HG02970 (cell line): ENCODE measurements around the gene MBD3L2.
"Not testable (repeated sequence)": the region's sequence is repeated elsewhere in the genome, so short reads cannot be mapped to it uniquely, and the experiment has no call there.

Experiments used
- ATAC-seq: cut with Tn5 transposase; IDR thresholded peaks from one replicate; pipeline ENCODE4 v1.9.1; 2021; ENCODE audit warnings: mild to moderate bottlenecking, moderate library complexity, moderate number of reproducible peaks; ENCODE audit not compliant: unreplicated experiment, low FRiP score

The MBD3L2 gene

DNA sequence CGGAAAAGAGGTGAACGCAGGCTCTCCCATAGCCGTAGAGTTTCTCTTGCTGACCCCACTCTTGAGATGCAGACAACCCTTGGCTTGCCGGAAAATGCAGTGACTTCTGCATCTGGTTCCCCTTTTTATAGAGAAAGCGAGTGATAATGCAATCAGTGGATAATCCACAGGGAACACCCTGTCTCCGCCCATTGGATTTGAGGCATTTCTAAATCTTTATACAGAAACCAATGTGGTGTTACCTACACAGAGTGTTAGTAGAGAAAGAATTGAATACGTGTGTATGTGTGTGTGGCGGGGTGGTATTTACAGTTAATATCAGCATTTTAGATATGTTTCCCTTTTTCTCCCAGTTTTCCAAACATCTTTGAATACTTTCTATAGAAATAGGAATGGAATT lies 9.5 kb downstream of the MBD3L2 start, which contains the start of gene MBD3L3:
TSS of gene MBD3L3 (minus strand) at position 101 of the 400 bp plus-strand sequence. CDS start at position 30, 71 bp downstream.
- ATAC-seq, result not testable (repeated sequence)

DNA sequence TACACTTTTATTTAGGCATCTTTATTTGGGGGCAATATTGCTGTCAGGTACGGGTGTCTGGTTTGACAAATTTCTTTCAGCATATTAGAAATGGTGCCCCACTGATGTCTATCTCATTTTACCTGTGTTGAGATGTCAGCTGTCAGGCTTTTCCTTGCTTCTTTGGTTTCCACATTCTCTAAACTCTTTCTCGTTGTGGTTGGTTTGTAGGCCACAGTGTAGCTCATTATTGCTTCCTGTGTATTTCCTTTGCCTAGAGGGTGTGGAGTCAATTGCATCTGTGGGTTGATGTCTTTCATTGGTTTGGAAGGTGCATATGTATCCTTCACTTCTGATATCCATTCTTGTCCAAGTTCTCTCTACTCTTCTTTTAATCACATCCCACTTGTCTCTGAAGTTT lies 10.9 kb downstream of the MBD3L2 start:
- not testable (repeated sequence) for ATAC-seq

DNA sequence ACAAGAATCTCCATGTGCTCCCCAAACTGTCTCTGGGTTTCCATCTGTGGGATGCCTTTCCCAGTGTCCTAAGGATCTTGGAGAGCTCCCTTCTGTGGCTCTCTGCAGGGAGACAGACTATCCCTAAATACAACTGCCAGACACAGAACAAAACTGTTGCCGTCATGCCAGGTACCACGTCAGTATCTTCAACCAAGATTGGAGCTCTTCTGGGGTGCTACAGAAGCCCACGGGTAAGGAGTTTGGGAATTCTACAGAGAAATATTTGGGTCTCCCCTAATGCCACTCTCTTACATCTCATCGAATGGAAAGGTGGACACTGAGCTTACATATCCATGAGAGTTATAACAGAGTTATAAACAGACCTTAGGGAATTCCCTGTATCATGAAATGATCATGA lies 14.2 kb downstream of the MBD3L2 start:
- no peak for ATAC-seq

DNA sequence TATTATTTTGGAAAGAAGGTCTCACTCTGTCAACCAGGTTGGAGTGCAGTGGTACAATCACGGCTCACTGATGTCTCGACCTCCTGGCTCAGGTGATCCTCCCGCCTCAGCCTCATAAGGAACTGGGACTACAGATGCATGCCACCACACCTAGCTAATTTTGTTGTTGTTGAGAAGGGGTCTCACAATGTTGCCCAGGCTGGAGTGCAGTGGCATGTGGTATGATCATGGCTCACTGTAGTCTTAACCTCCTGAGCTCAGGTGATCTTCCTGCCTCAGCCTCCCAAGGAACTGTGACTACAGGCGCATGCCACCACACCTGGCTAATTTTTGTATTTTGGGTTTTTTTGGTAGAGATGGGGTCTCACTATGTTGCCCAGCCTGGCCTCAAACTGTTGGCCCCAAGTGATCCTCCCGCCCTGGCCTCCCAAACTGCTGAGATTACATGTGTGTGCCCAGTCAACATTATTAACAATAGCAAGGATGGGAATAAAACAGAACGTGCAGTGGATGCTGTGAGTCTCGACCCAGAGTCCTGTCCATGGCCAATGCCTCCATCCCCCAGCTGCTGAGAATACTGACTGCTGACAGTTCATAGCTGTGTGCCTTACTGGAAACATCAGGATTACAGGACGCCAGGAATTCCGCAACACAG lies 14.8 kb downstream of the MBD3L2 start:
- no peak for ATAC-seq

DNA sequence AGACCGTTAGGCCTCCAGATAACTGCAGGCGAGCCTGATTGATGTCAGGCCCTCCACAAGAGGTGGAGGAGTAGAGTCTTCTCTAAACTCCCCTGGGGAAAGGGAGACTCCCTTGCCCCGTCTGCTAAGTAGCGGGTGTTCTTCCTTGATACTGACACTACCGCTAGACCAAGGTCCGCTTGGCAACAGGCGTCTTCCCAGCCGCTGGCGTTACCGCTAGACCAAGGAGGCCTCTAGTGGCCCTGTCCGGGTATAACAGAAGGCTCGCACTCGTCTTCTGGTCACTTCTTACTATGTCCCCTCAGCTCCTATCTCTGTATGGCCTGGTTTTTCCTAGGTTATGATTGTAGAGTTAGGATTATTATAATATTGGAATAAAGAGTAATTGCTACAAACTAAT lies 18.0 kb downstream of the MBD3L2 start:
- ATAC-seq, result not testable (repeated sequence)

DNA sequence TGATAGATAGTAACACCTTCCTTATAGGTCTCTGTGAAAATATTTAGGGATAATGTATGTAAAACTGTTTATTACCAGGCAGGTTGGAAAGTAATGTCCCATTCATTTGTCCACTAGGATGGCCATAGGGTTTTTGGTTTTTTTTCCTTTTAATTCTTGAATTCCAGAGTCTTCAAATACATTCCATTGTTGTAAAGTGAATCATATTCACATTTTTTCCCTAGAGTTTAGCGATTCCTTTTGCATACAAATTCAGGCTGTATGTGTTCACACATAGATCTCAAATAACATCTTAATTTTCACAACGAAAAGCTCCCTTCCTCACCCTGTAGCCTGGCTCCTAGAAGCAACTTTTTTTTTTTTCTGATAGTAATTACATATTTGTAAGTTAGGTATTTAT lies 18.6 kb downstream of the MBD3L2 start:
- ATAC-seq, result no peak

DNA sequence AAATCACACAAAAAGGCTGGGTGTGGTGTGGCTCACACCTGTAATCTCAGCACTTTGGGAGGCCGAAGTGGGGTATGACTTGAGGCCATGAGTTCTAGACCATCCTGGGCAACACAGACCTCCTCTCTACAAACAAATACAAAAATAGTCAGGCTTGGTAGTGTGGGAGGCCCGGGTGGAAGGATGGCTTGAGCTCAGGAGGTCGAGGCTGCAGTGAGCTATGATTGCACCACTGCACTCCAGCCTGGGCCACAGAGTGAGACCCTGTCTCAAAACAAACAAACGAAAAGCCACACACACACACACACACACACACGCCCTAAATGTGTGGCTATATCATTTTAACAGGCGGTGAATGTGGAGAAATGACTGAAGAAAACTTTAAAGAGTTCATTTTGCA lies 19.5 kb downstream of the MBD3L2 start:
- no peak for ATAC-seq

DNA sequence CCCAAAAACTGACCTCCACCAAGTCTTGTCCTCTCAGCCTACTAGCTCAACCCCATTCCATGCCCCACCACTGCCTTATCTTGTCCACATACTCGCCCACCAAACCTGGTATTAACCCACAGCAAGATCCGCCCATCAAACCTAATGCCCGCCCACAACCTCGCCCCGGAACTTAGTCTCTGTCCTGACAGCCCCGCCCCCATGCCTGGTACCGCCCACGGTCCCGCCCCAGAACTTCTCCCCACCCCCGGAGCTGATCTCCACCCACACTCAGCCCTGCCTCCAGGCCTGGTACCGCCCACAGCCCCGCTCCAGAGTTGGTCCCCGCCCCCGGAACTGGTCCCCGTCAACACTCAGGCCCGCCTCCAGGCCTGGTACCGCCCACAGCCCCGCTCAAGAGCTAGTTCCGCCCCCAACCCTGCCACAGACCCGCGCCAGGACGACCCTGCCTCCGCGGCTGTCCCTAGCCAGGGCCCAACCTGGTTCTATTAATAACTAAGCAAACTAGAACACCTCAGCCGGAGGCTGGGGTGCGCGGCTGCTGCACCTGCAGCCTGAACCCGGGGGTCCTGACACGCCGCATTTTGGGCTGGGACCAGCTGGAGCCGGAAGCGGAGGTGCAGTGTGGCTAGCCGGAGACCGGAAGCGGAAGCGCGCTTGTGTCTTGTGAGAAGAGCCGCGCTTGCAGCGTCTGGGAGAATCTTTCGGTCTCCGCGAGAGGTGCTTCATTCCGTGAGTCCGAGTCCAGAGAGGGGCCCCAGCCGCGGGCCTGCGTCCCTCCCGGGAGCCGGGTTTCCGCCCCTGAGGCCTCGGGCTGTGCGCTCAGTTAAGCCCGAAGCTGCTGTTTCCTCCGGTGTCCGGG lies 20.2 kb downstream of the MBD3L2 start, which contains the start of gene ZNF557:
TSS of gene ZNF557 (plus strand) at position 662 of the 862 bp plus-strand sequence. CDS start 5,372 bp downstream, outside the sequence.
- peak; percentile 97 for ATAC-seq

DNA sequence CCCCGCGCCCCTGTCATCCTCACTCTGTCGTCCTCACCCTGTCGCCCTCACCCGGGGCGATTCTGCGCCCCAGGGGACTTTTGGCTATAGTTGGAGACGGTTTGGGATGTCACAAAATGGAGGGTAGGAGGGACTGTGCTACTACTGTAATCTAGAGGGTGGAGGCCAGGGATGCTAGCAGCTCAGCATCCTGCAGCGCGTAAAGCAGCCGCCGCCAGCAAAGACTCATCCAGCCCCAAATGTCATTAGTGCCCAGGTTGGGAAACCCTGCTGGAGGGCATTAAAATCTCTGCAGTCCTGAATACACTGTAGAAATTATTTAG lies 20.7 kb downstream of the MBD3L2 start:
- ATAC-seq, result no peak

DNA sequence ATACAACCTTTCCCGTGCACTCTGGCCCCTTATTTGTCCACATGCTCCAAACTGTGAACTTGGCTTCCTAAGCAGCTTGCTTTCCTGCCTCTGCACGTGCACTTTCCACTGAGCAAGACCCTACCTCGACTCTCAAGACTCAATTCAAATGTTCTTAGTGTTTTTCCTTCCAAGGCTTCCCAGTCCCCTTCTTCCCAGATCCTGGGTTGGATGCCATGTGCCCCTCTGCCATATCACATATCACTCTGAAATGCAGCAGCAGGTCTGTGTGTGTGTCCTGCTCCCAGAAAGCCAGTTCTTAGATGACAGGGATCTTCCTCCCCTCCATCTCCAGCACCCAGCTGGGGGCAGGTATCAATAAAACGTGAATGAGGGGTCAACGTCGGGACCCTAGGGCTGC lies 23.4 kb downstream of the MBD3L2 start:
- ATAC-seq, result no peak

DNA sequence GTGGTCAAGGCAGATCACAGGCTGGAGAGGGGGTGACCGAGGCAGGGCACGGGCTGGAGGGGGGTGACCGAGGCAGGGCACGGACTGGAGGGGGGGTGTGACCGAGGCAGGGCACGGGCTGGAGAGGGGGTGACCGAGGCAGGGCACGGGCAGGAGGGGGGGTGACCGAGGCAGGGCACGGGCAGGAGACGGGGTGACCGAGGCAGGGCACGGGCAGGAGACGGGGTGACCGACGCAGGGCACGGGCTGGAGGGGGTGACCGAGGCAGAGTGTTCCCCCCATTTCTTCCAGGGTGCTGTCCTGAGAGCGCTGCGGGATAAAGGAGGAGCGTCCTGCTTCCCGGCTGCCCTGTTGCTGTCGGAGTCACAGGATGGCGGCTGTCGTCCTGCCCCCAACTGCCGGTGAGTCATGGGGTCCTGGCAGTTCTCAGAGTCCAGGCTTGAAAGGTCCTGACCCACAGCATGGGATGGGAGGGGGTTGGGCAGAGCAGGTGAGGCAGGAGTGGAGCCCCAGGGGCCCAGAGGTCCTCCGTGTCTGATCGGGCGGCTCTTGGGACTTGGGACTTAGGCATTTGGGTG lies 25.7 kb downstream of the MBD3L2 start:
- ATAC-seq, result no peak

DNA sequence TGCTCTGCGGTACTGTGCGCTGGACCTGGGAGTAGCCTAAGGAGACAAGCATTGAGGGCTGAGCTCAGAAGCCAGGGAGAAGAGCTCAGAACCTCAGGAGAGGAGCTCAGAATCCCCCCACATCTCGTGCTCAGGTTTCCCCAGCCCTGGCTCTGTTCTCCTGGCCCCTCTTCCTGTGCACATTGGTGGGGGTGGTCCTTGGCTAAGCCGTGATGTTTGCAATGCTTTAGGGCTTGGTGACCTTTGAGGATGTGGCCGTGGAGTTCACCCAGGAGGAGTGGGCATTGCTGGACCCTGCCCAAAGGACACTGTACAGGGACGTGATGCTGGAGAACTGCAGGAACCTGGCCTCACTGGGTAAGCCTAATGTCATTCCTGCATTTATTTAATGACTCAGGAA lies 27.0 kb downstream of the MBD3L2 start:
- no peak for ATAC-seq

DNA sequence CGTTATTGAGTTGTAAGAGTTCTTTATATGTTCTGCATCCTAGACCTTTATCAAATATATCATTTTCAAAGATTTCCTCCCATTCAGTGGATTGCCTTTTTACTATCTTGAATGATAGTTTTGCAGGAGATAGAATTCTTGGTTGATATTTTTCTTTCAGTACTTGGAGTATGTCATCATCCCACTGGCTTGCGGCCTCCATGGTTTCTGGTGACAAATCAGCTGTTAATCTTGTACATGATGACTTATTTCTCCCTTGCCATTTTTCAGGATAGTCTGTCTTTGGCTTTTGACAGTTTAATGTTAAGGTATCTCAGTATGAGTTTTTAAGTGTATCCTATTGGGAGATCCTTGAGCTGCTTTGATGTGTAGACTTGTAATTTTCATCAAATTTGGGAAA lies 28.9 kb downstream of the MBD3L2 start:
- no peak for ATAC-seq

DNA sequence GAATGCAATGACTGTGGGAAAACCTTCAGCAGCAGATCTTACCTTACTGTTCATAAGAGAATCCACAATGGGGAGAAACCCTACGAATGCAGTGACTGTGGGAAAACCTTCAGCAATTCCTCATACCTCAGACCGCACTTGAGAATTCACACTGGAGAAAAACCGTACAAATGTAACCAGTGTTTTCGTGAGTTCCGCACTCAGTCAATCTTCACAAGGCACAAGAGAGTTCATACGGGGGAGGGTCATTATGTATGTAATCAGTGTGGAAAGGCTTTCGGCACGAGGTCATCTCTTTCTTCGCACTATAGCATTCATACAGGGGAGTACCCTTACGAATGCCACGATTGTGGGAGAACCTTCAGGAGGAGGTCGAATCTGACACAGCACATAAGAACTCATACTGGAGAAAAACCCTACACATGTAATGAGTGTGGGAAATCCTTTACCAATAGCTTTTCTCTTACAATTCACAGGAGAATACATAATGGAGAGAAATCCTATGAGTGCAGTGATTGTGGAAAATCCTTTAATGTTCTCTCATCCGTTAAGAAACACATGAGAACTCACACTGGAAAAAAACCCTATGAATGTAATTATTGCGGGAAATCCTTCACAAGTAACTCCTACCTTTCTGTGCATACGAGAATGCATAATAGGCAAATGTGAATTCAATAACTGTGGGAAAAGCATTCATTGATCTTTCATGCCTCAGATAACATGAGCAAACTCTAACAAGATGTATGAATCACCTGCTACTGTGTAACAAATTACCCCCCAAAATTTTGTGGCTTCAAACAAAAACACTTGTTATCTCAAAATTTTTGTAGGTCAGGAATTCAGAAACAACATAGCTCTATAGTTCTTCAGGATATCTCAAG lies 34.2 kb downstream of the MBD3L2 start:
- ATAC-seq, result no peak

DNA sequence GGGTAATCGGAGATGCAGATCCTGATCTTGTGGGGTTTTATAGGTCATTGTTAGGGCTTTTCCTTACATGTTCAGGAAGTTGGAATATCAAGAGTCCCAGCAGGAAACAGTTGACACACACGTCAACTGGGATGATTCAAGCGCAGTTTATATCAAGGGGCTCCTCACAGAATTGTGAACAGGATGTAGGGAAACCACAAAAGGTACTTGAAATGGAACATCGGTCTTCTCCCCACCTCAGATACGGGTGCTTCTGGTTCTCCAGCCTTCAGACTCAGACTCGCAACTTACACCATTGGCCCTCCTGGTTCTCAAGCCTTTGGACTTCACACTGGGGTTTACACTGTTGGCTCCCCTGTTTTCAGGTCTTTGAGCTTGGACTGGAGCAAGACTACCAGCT lies 39.9 kb downstream of the MBD3L2 start:
- ATAC-seq, result no peak

DNA sequence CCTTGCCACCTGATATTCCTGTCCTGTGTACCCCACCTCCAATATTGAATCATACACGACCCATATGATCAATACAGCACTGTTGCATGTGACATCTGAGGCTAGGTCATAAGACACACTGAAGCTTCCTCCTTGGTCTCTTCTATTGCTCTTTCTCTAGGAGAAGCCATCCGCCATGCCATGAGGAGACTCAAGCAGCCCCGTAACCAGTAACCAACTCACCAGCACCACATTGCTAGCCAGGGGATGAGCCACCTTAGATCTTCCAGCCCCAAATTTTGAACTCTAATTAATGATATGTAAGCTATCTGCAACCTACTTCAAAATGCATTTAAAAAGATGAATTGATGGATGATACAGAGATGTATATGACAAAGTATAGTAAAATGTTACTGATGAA lies 49.0 kb downstream of the MBD3L2 start:
- no peak for ATAC-seq

DNA sequence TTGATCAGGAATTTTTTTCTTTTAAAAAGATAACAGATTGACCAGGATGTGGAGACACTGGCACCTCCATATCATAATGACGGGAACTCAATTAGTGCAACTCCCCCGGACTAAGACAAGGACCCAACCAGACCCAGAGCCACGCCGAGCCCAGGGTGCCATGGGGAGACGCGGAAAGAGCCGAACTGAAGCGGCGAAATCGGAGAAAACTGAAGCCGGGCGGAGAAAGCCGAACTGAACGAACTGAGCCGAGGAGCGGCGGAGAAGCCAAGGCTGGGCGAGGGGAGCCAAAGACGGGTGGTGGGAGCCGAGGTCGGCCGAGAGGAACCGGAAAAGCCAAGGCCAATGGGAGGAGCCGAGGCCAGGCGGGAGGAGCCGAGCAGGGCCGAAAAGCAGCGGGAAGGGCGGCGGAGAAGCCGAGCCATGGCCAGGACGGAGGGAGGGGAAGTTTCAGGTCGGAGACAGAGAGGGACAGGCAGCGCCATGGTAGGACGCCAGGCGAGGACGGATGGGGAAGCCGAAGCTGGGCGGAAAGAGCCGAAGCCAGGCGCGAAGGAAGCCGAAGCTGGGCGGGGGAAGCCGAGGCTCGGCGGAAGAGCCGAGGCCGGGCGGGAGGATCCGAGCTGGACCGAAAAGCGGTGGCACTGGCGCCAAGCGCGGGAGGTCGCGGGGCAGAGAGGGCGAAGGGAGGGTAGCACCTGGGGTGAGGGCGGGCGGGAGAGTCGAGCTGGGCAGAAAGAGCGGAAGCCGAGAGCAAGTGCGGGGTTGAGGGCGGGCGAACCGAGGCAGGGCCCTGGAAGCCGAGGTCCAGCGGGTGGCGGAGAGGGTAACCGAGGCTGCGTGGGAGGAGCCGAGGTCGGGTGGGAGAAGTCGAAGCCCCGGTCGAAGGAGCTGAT lies 49.8 kb downstream of the MBD3L2 start:
- ATAC-seq, result peak; percentile 70

DNA sequence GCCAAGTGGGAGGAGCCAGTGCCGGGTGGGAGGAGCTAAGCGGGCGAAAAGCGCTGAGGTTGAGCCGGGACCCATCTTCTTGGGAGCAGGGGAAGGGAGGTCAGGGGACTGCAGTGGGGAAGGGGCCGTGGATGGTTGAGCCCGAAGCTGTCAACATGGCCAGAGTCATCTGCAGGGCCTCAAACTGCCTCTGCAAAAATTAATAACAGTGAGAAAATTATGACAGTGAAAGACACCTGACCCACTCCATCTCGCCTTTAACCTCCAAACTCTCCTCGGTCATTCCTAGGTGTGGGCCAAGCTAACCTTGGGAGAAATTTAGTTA lies 50.4 kb downstream of the MBD3L2 start:
- no peak for ATAC-seq
